Activated CD4-positive, CD25-positive, alpha-beta regulatory T cell (primary cell): ENCODE results near the gene RSKR.
"Not testable (repeated sequence)": the region's sequence is repeated elsewhere in the genome, so short reads cannot be mapped to it uniquely, and the experiment has no call there.

Experiments used
- DNase-seq, 4 experiments: peaks; one replicate each; lab custom pipeline; 2025; lab: John Stamatoyannopoulos, UW

Gene RSKR

DNA sequence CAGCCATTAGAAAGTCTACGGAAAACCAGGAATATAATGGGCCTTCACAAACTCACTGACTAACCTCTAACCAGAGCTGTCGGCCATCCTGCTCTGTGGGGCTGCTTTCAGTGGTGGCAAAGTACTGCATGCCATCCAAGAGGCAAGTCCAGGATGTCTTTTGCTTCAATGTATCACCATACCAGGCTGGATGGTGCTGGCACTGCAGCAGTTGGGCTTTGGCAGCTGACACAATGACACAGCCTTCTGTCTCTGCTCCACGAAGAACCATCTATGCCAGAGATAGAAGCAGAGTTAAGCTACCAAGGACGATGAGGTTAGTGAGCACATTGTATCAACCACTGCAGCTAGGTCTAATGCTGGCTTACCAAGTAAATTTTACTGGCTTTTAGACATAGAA, 9.7 kb upstream of the RSKR start:
- no peak for DNase-seq

DNA sequence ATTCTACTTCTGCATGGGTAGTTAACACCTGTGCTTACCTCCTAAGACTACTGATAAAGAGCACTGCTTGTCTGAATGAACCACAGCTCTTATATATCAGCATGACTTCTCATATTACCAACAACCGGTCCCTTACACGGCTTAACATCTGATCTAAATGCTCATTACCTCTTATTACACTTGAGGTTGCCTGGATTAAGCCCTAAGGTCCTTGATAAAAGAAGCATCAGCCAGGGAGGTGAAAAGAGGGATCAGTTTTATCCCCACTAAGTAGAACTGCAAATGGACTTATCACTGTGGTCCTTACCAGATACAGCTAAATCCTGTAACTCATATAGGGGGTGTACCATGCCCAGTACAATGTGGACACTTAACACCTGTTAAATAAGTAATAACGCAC, 8.2 kb upstream of the RSKR start:
- no peak for DNase-seq

- DNase-seq, result no peak
Measured at GRCh38 chr17:28620010-28620409, 6.0 kb upstream of the RSKR start.

- no peak for DNase-seq
Measured at GRCh38 chr17:28618464-28618863, 4.5 kb upstream of the RSKR start.

GRCh38 chr17:28616281-28616680, 2.3 kb upstream of the RSKR start:
- no peak for DNase-seq

GRCh38 chr17:28615260-28615940, 1.4 kb upstream of the RSKR start:
- no peak for DNase-seq

GRCh38 chr17:28612936-28613872, 781 bp downstream of the RSKR start:
- peak in 3 of 4 experiments; percentile 7 to 13 (median 11) for DNase-seq

- no peak for DNase-seq
Measured at GRCh38 chr17:28612531-28612930, 1.5 kb downstream of the RSKR start.

- DNase-seq, result no peak
Measured at GRCh38 chr17:28610376-28610775, 3.6 kb downstream of the RSKR start.

DNA sequence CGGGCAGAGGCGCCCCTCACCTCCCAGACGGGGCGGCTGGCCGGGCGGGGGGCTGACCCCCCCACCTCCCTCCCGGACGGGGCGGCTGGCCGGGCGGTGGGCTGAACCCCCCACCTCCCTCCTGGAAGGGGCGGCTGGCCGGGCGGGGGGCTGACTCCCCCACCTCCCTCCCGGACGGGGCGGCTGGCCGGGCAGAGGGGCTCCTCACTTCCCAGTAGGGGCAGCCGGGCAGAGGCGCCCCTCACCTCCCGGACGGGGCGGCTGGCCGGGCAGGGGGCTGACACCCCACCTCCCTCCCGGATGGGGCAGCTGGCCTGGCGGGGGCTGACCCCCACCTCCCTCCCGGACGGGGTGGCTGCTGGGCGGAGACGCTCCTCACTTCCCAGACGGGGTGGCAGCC, 10.0 kb downstream of the RSKR start:
- DNase-seq, result not testable (repeated sequence)

- peak; percentile 19 to 45 (median 22) for DNase-seq
Measured at GRCh38 chr17:28599311-28600184, 14.4 kb downstream of the RSKR start.

DNA sequence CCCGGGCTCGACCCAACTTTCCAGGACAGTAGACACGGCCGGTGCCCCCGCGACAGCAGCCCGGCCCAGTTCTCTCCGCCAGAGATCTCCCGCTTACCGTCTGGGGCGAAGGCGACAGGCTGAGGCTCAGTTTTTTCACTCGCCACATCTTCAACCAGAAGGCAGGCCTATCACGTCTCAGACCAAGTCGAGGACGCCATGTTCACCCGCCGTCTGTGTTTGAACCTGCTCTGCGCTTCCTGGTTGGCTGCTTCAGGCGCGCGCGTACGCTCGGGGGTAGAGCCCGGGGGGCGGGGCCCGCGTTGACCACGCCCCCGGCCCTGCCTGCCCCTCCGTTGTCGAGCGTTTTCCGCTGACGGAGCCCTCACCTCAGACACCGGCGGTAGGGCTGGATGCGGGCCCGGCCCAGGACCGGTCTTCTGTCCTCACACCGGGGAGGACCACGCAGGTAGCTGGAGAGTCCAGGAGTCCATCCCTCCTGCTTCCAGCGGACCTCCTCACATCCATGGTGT, 15.1 kb downstream of the RSKR start, which contains the start of gene SPAG5:
TSS of gene SPAG5 (minus strand) at position 227 of the 512 bp plus-strand sequence. CDS start at position 148, 79 bp downstream.
- peak; percentile 85 to 94 (median 89) for DNase-seq

DNA sequence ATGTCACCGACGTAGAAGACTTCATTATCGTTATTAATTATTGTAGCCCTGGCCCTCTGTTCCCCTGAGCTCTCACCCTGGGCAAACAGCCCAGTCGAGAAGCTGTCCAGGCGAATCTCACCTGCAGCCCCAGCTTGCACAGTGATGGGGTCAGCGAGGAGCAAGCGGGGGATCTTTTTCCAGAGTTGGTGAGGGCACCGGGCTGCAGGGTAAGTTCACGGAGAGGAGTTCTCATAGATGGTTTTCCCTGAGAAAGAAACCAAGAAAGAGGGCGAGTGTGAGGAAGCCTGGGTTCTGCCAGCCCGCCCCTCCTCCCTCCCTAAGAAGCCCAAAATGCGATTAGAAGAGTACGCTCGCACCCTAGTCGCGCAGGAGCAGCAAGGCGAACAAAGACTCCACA, 15.6 kb downstream of the RSKR start:
- no peak for DNase-seq

DNA sequence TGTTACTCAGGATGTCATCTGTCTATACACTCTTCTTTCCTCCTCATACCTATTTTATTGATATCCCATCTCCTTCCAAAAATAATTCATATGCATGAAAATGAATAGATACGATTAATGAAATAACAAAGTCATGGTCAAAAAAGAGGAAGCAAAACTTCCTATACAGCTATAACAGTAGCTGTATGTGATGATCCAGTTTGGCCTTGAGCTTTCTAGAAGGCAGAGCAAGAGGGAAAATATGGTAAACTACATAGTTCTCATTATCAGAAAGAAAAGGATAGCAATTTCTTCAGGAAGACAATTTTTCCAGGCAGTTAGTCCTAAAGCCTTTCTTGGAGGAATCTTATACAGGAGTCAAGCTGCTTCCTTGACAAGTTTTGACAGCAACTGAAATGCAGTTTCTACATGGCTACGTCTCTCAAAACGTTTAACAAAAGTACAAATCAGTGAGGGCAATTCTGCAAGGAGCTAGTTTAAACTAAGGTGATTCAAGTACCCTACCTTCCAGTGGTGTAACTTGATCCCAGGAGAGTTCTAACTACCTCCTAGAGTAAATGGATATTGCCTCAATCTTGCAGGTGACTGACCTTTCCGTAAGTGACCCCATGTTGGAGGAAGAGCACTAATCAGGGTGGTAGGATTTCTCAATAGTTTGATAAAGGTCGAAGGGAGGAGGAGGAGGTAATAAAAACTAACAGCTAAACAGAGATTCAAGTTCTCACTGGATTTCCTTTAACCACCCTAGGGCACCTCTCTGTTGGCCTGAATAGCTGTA, 16.2 kb downstream of the RSKR start:
- DNase-seq, result no peak

GRCh38 chr17:28592260-28592659, 21.7 kb downstream of the RSKR start:
- no peak for DNase-seq

- no peak for DNase-seq
Measured at GRCh38 chr17:28585851-28586250, 28.1 kb downstream of the RSKR start.

GRCh38 chr17:28584434-28584833, 29.6 kb downstream of the RSKR start:
- DNase-seq, result no peak

- DNase-seq, result no peak
Measured at GRCh38 chr17:28582513-28582912, 31.5 kb downstream of the RSKR start.

DNA sequence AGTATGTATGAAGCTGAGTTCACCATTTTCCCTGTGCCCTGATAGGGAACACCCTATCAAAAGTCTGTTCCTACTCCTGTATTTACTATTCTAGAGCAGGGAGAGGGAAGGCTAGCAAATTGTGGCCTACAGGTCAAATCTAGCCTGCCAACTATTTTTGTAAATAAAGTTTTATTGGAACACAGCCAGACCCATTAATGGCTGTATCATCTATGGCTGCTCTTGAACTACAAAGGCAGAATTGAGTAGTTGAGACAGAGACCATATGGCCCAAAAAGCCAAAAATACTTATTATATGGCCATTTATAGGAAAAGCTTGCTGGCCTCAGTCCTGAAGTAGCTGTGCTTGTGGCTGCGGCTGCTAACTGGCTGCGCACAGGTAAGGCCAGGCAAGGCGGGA, 33.0 kb downstream of the RSKR start:
- no peak for DNase-seq

- DNase-seq, result no peak
Measured at GRCh38 chr17:28579526-28579925, 34.5 kb downstream of the RSKR start.
